ENCODE data around the gene GCNT4.

Gene GCNT4

DNA sequence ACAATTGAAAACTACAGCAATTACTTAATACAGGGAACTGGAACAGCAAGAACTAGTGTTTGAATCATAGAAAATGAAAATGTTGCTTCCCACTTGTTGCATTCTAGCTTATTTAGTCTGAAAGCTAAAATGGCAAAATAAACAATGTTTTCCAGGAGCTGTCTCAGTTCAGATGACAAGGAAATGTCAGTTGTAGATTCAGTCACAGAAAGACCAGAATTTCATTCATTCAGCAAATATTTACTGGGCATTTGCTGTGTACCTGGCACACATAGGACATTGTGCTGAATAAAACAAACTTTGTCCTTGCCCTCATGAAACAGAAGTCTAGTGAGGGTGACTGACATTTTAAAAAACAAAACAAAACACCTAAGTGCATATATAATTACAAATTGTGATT lies 41.5 kb downstream of the GCNT4 start:
- no peak for DNase-seq

DNA sequence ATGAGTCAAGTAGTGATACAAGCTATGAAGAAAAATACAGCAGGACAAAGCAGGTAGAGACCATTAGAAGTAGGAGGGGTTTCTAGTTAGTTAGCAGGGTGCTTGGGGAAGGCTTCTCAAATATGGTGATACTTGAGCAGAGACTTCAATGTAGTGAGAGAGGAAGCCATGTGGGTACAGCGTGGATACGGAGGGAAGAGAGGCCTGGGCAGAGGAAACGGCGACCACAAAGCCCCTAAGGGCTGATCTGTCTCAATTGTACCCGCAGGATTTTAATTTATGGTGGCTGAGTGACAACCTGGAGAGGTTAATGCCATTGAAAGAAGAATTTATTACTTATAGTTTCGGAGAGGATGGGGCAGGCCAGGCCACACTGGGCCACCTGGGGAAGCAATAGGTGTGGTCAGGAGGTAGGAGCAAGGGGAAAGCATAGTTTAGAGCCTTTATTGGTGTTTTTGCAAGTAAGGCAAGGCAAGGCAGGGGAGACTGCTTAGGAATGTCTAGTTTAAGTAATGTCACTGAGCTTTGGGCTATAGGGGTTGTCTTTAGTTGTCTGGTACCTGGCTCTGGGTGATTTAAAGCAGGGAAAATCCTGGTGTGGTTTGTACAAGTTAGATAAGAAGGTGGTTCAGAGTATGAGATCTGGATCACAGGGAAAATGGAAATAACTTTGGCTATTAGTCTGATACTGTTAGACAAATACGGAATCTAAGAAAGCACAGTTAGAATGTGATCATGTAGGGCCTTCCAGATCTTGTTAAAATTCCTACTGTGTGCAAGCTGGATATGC lies 42.6 kb downstream of the GCNT4 start:
- no peak for DNase-seq

DNA sequence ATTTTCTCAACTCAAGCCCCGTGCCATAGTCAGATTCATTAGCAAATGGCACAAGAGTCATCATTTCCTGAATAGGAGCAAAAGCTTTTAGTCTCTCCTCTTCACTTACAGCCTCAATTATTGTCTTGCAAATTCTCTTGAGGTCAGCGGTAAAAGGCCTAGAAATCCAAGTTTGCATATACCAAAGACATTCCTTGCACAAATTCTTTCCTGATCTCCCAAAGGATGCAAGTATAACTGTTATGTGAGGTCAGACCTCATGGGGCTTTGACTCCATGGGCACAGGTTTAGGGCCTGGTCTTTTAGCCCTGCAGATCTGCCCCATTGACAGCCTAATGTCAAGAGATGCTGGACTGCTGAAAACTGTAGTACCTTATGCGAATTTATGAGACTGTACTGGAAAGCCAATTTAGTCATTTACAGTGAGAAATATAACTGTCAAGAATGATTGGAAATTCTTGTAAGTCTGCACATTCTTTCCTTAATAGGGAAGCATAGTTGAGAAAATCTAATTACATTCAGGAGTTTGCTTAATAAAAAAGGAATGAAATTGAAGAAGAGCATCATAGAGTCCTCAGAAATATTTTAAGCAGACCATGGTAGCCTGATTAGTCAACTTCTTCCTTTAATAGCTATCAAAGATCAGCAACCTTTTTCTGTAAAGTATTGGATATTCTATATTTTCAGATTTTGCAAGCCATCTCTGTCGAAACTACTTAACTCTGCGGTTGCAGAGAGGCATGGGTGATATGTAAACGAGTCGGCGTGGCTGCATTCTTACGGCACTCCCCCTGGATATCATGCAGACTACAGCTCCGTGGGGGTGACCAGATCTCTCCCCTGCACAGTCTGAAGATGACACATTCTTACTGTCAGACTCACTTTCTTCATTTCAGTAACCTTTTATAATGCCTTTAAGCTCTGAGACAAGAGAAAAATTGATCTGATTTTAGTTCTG lies 45.2 kb downstream of the GCNT4 start:
- no peak for DNase-seq

DNA sequence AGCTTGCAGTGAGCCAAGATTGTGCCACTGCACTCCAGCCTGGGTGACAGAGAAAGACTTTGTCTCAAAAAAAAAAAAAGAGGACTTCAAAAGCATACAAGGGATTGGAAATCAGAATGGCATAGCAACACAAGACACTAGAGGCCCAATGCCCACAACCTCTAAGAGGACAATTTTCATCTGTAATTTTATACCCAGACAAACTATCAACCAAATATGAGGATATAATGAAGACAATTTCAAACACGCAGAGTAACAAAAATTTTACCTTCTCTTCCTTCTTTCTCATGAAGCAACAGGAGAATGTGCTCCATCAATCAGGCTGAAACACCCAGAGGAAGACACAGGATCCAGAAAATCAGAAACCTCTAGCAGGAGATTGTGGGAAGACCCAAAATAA lies 46.8 kb downstream of the GCNT4 start:
- no peak for DNase-seq
